Left colon (tissue), 2 donors: ENCODE results near the gene ATP5MC3. TPM values are rescaled to one million over a fixed set of nuclear protein-coding genes. Genes with fewer than 3 reads are reported as not detected.

ENCODE experiments used
- ATAC-seq: fragments of 200-7000 bp; cut with Tn5 transposase; one replicate; pipeline ENCODE4 v1.9.1; 2020; ENCODE audit warnings: mild to moderate bottlenecking, moderate library complexity
- DNase-seq, 2 donors: peaks; one replicate each; pipeline ENCODE4 v3.0.0-alpha.2; 2020
- intact Hi-C, 2 donors: fragments of 100-400 bp; cut with DNase I in 1 of 2; cut with micrococcal nuclease in 1 of 2; formaldehyde crosslinking; loops; one replicate each; pipeline versions ENCODE4 v1.11.2 to v1.14.0; 2022; cut with DNase I, micrococcal nuclease
- microRNA-seq, 2 donors: library from miRNA; unstranded; fragments of <30 nt; microRNA quantifications; one replicate each; pipeline versions ENCODE4 v1.1.0 to v1.2.0, GENCODE V29; 2020
- total RNA-seq, 2 donors: library from RNA; stranded (reverse); fragmentation: NEBNext Ultra II Directional; extraction: Animal tissue kit (Norgen Biotek cat#: 25700); gene quantifications; one replicate each; pipeline ENCODE4 v1.2.1, GENCODE V29; 2021
- donor health status: DM: no; HTN: no; CAD: no.
- donor health status: DM: yes; HTN: yes; CAD: no.

The ATP5MC3 gene
- total RNA-seq, 2 donors from 2014 or later, result 513 to 713 TPM

- ATAC-seq (peak; percentile 68), DNase-seq (no peak)
- intact Hi-C loops, result no loop called here
Measured at GRCh38 chr2:175135177-175135576, 46.3 kb downstream of the ATP5MC3 start.

- intact Hi-C loops, result no loop called here
- ATAC-seq (no peak), DNase-seq (no peak)
Measured at GRCh38 chr2:175131252-175131651, 50.3 kb downstream of the ATP5MC3 start.

DNA sequence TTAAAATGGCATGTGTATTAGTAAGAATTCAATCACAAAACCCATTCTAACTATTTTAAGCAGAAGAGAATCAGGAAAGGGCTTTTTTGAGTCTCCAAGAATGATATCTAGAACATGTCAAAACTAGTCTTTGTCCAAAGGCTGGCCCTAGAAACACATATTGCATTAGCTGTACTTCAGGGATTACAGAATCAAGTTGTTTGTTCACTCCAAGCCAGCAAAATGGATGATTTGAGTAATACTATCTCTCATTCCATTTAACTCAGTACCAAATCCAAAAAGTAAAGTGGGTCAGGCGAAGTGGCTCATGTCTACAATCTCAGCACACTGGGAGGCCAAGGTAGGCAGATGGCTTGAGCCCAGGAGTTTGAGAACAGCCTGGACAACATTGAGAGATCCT lies 54.8 kb downstream of the ATP5MC3 start:
- ATAC-seq (no peak), DNase-seq (no peak)
- intact Hi-C loops, result no loop called here

Small RNAs within 50 kb of the gene (microRNA-seq; reads per million reads assigned to microRNA genes)
- gene MIR933, result 0.53 to 2.7 reads per million in 2 donors

Other genes starting within 250 kb of the ATP5MC3 start
- gene CHN1, start 176.3 kb downstream of the ATP5MC3 start, total RNA-seq, result 1 to 10 TPM; 1.6 to 2.3 TPM
- gene ATF2, start 13.5 kb downstream of the ATP5MC3 start, total RNA-seq, result 10 to 100 TPM; 35.4 to 36.9 TPM